IMR-90 (cell line): ENCODE data around the gene MDM1. TPM values are rescaled to one million over a fixed set of nuclear protein-coding genes. Genes with fewer than 3 reads are reported as not detected.

Source experiments
- ATAC-seq: fragments of 200-7000 bp; cut with Tn5 transposase; 2 replicates; pipeline ENCODE4 v1.9.1; 2020; ENCODE audit warnings: low read depth, mild to moderate bottlenecking, moderate library complexity
- BruUV-seq: library from RNA; stranded (reverse); fragments of 400-500 nt; replicated peaks from 2 replicates; lab custom pipeline; 2021; lab: Mats Ljungman, UMichigan
- CTCF ChIA-PET: fragments of 300-600 bp; formaldehyde crosslinking; extraction: SDS; loops from one replicate; lab custom pipeline; 2021; ENCODE audit warnings: antibody characterized with exemption; lab: Yijun Ruan, JAX
- POLR2A ChIA-PET: fragments of 300-600 bp; sonication (Branson Sonifier 250); formaldehyde crosslinking; loops from one replicate; lab custom pipeline; 2022; ENCODE audit warnings: antibody characterized with exemption; ENCODE audit not compliant: unreplicated experiment; lab: Charles Lee
- DNase-seq: peaks from one replicate; pipeline ENCODE4 v3.0.0; 2013
- H2AFZ ChIP-seq: replicated peaks from 2 replicates; pipeline ENCODE3; 2013; ENCODE audit warnings: low read length, mild to moderate bottlenecking; ENCODE audit not compliant: poor library complexity
- H2AK5ac ChIP-seq: 2 replicates; pipeline ENCODE4 v1.6.1; 2013; ENCODE audit warnings: low read depth, low read length, inconsistent platforms
- H2AK9ac ChIP-seq: replicated peaks from 2 replicates; pipeline ENCODE3; 2013; ENCODE audit warnings: mild to moderate bottlenecking, low read depth, low read length, moderate library complexity; ENCODE audit not compliant: poor library complexity
- H2BK120ac ChIP-seq: 2 replicates; pipeline ENCODE4 v1.6.1; 2013; ENCODE audit warnings: low read depth, low read length, inconsistent platforms
- H2BK15ac ChIP-seq: 3 replicates; pipeline ENCODE4 v1.6.1; 2013; ENCODE audit warnings: low read depth, low read length, inconsistent platforms
- H2BK20ac ChIP-seq: 2 replicates; pipeline ENCODE4 v1.6.1; 2013; ENCODE audit warnings: low read depth, mild to moderate bottlenecking, inconsistent platforms, low read length, moderate library complexity
- H2BK5ac ChIP-seq: 2 replicates; pipeline ENCODE4 v1.6.1; 2013; ENCODE audit warnings: mild to moderate bottlenecking, low read depth, low read length, inconsistent platforms; ENCODE audit not compliant: poor library complexity, severe bottlenecking
- H3K14ac ChIP-seq: replicated peaks from 2 replicates; pipeline ENCODE4 v1.6.1; 2013; ENCODE audit warnings: low read depth, low read length, inconsistent platforms
- H3K18ac ChIP-seq: 2 replicates; pipeline ENCODE4 v1.6.1; 2013; ENCODE audit warnings: low read depth, low read length, control low read depth
- H3K23ac ChIP-seq: 2 replicates; pipeline ENCODE4 v1.6.1; 2013; ENCODE audit warnings: low read depth, low read length, inconsistent platforms
- H3K27ac ChIP-seq: 2 replicates; pipeline ENCODE4 v1.5.1; 2013; ENCODE audit warnings: mild to moderate bottlenecking, control low read depth, low read length; ENCODE audit not compliant: insufficient read depth
- H3K27me3 ChIP-seq: 2 replicates; pipeline ENCODE4 v1.6.1; 2013; ENCODE audit warnings: low read length; ENCODE audit not compliant: control insufficient read depth, insufficient read depth
- H3K36me3 ChIP-seq: 2 replicates; pipeline ENCODE4 v1.6.1; 2013; ENCODE audit warnings: low read length, mixed read lengths; ENCODE audit not compliant: control insufficient read depth, insufficient read depth
- H3K4ac ChIP-seq: 2 replicates; pipeline ENCODE4 v1.6.1; 2013; ENCODE audit warnings: low read depth, low read length, inconsistent platforms
- H3K4me1 ChIP-seq: 2 replicates; pipeline ENCODE4 v1.6.1; 2013; ENCODE audit warnings: low read length, mixed read lengths; ENCODE audit not compliant: control insufficient read depth, insufficient read depth
- H3K4me2 ChIP-seq: 2 replicates; pipeline ENCODE4 v1.6.1; 2013; ENCODE audit warnings: low read depth, mild to moderate bottlenecking, control low read depth, low read length, moderate library complexity
- H3K4me3 ChIP-seq: 2 replicates; pipeline ENCODE4 v1.5.1; 2013; ENCODE audit warnings: low read depth, mild to moderate bottlenecking, control low read depth, low read length, moderate library complexity; ENCODE audit not compliant: insufficient read depth
- H3K56ac ChIP-seq: 2 replicates; pipeline ENCODE4 v1.6.1; 2013; ENCODE audit warnings: low read length, inconsistent platforms; ENCODE audit not compliant: insufficient read depth; ENCODE audit errors: extremely low read depth
- H3K79me1 ChIP-seq, 2 experiments: 2 replicates each; pipeline ENCODE4 v1.6.1; 2013; ENCODE audit warnings: low read length in 2 of 2, inconsistent platforms in 1 of 2, low read depth in 1 of 2
- H3K9ac ChIP-seq: 2 replicates; pipeline ENCODE4 v1.6.1; 2013; ENCODE audit warnings: low read depth, low read length, control low read depth
- H3K9me1 ChIP-seq: 2 replicates; pipeline ENCODE4 v1.6.1; 2013; ENCODE audit warnings: low read length, inconsistent platforms; ENCODE audit not compliant: insufficient read depth
- H3K9me3 ChIP-seq: 2 replicates; pipeline ENCODE4 v1.6.1; 2013; ENCODE audit warnings: low read length; ENCODE audit not compliant: control insufficient read depth, insufficient read depth
- H4K20me1 ChIP-seq: 2 replicates; pipeline ENCODE4 v1.6.1; 2013; ENCODE audit warnings: low read length, inconsistent platforms; ENCODE audit not compliant: insufficient read depth
- H4K5ac ChIP-seq: 2 replicates; pipeline ENCODE4 v1.6.1; 2013; ENCODE audit warnings: mild to moderate bottlenecking, low read depth, low read length, control low read depth
- H4K8ac ChIP-seq, 2 experiments: 2 replicates each; pipeline ENCODE4 v1.6.1; 2013; ENCODE audit warnings: low read depth in 2 of 2, low read length in 2 of 2, control low read depth in 1 of 2, inconsistent platforms in 1 of 2
- H4K91ac ChIP-seq: 2 replicates; pipeline ENCODE4 v1.6.1; 2013; ENCODE audit warnings: low read depth, low read length, inconsistent platforms; ENCODE audit not compliant: insufficient read depth
- BHLHE40 ChIP-seq: fragments of 150-350 bp; IDR thresholded peaks from 2 replicates; pipeline ENCODE4 v1.6.1; 2016; ENCODE audit warnings: mild to moderate bottlenecking, low read depth, low read length
- CHD1 ChIP-seq: IDR thresholded peaks from 2 replicates; pipeline ENCODE4 v1.6.1; 2012; ENCODE audit warnings: low read depth, low read length, improper control_type of control experiment
- CTCF ChIP-seq: conservative IDR thresholded peaks from 2 replicates; pipeline ENCODE4 v1.5.1; 2012; ENCODE audit warnings: mild to moderate bottlenecking, low read depth, low read length, improper control_type of control experiment
- FOS ChIP-seq: fragments of 150-350 bp; IDR thresholded peaks from 2 replicates; pipeline ENCODE4 v1.6.1; 2016; ENCODE audit warnings: low read depth, low read length
- MAFK ChIP-seq: IDR thresholded peaks from 2 replicates; pipeline ENCODE4 v1.6.1; 2012; ENCODE audit warnings: low read depth, low read length, improper control_type of control experiment
- MAZ ChIP-seq: IDR thresholded peaks from 2 replicates; pipeline ENCODE4 v1.6.1; 2012; ENCODE audit warnings: low read depth, mild to moderate bottlenecking, low read length, improper control_type of control experiment, moderate library complexity, borderline replicate concordance
- MXI1 ChIP-seq: IDR thresholded peaks from 2 replicates; pipeline ENCODE4 v1.6.1; 2012; ENCODE audit warnings: low read depth, mild to moderate bottlenecking, low read length, moderate library complexity, borderline replicate concordance
- NFE2L2 ChIP-seq: fragments of 150-350 bp; IDR thresholded peaks from 2 replicates; pipeline ENCODE4 v1.6.1; 2016; ENCODE audit warnings: low read depth, mild to moderate bottlenecking, low read length
- POLR2A ChIP-seq: IDR thresholded peaks from 2 replicates; pipeline ENCODE4 v1.6.1; 2012; ENCODE audit warnings: mild to moderate bottlenecking, low read depth, low read length
- RAD21 ChIP-seq: IDR thresholded peaks from 2 replicates; pipeline ENCODE4 v1.6.1; 2012; ENCODE audit warnings: low read length, improper control_type of control experiment
- RFX5 ChIP-seq: IDR thresholded peaks from 2 replicates; pipeline ENCODE4 v1.8.0; 2012; ENCODE audit warnings: low read depth, mild to moderate bottlenecking, low read length, moderate library complexity
- SMC3 ChIP-seq: fragments of 150-350 bp; IDR thresholded peaks from 2 replicates; pipeline ENCODE4 v1.6.1; 2016; ENCODE audit warnings: low read depth, mild to moderate bottlenecking, antibody characterized with exemption, low read length, moderate library complexity
- USF2 ChIP-seq: fragments of 150-350 bp; IDR thresholded peaks from 2 replicates; pipeline ENCODE4 v1.6.1; 2017; ENCODE audit warnings: mild to moderate bottlenecking, antibody characterized with exemption, low read length, low read depth
- WGBS, 2 experiments: methylation state at CpG; one replicate each; pipeline versions ENCODE4 v1.1.5 to v1.1.7; 2013; ENCODE audit warnings: missing lambda C conversion rate in 2 of 2; ENCODE audit not compliant: insufficient read length in 1 of 2; ENCODE audit errors: extremely low coverage in 2 of 2; 5-methylcytosine and 5-hydroxymethylcytosine counted together
- dilution Hi-C: fragments of 300-500 bp; cut with HindIII; formaldehyde crosslinking; loops from one replicate; pipeline ENCODE4 v1.14.3; 2018; ENCODE audit warnings: low sequenced_read_pairs; ENCODE audit not compliant: unreplicated experiment
- in situ Hi-C: fragments of 300-500 bp; cut with MboI; formaldehyde crosslinking; loops from 3 replicates; pipeline ENCODE4 v1.14.3; 2019; ENCODE audit warnings: low sequenced_read_pairs, inconsistent platforms, mixed read lengths
- intact Hi-C: fragments of 100-400 bp; cut with micrococcal nuclease; formaldehyde crosslinking; loops from 2 replicates; pipeline ENCODE4 v1.10.0; 2022
- polyA plus RNA-seq, 3 experiments: library from polyadenylated mRNA; depleted of rRNA; stranded (reverse); fragments of >200 nt; gene quantifications; 2 replicates each; pipeline ENCODE4 v1.2.3, GENCODE V29; 2012; ENCODE audit warnings: low replicate concordance in 1 of 3
- total RNA-seq: library from RNA; depleted of rRNA; stranded (reverse); fragments of >200 nt; gene quantifications from 2 replicates; pipeline ENCODE4 v1.2.3, GENCODE V29; 2012

Gene MDM1
- total and polyA plus RNA-seq, 2 of the 4 experiments (the other 2 are of a cell fraction), result 5.6 to 5.7 TPM

- in situ Hi-C loops, result loop anchor here (10.0 to 25.0 kb wide), 2 partner anchors 240 to 322 kb away; partner anchors contain the start of gene NUP107
- H3K4ac ChIP-seq, result peak overlapping the region; percentile 92
- CTCF ChIA-PET, result interaction anchor here (0.6 to 0.8 kb wide), 2 partner anchors 142 to 337 kb away, joined by 3 to 4 read pairs; no protein-coding TSS in a partner anchor
- POLR2A ChIA-PET, result no interaction called here
- H3K9me3 ChIP-seq, result no peaks in the 10 kb centered on the region
- peak overlapping the region; percentile 91 for H4K5ac ChIP-seq
- H3K36me3 ChIP-seq, result no peaks in the 10 kb centered on the region
- peak overlapping the region; percentile 97 for H2BK5ac ChIP-seq
- H2BK120ac ChIP-seq, result peak overlapping the region; percentile 97
- intact Hi-C loops, result loop anchor here (1.0 kb wide), 1 partner anchor 245 kb away; the partner anchor contains the start of gene RAP1B
- WGBS, 2 experiments, result 12% methylated on average over 5 of the region's 26 CpGs; no CpG with 5 or more reads in 1 of the 2 experiments
- peak overlapping the region; percentile 100 for H2AFZ ChIP-seq
- H3K14ac ChIP-seq, result peak overlapping the region; percentile 91
- H4K91ac ChIP-seq, result peak overlapping the region; percentile 97
- H3K4me2 ChIP-seq, result peak overlapping the region; percentile 76
- peak overlapping the region; percentile 66 for H3K9ac ChIP-seq
- peak overlapping the region; percentile 86 for H3K18ac ChIP-seq
- H3K4me3 ChIP-seq, result peak overlapping the region; percentile 45
- peak overlapping the region; percentile 7 to 94; a peak in 3 of 4 replicates for H4K8ac ChIP-seq
- H3K23ac ChIP-seq, result peak overlapping the region; percentile 95
- peak; percentile 98 for DNase-seq
- H2AK5ac ChIP-seq, result peak overlapping the region; percentile 52; the same call in 1 of the 2 replicates
- H2AK9ac ChIP-seq, result peak overlapping the region; percentile 86
- dilution Hi-C loops, result no loop called here
- peak; percentile 97 for ATAC-seq
- peak overlapping the region; percentile 79; the same call in 2 of the 3 replicates for H2BK15ac ChIP-seq
- H3K27ac ChIP-seq, result peak overlapping the region; percentile 92
- 0 out of 4 replicates have a peak, but pooled peaks cover 0 to 11% of the 10 kb centered on the region in 2 experiments for H3K79me1 ChIP-seq
- H3K27me3 ChIP-seq, result no peaks in the 10 kb centered on the region
- H2BK20ac ChIP-seq, result peak overlapping the region; percentile 86
- peaks cover 17% of the 10 kb centered on the region for H3K9me1 ChIP-seq
- H3K4me1 ChIP-seq, result peaks cover 8% of the 10 kb centered on the region
- no peaks in the 10 kb centered on the region; the same call in 1 of the 2 replicates for H4K20me1 ChIP-seq
- no TSS peak for BruUV-seq
- peak overlapping the region; percentile 58 for H3K56ac ChIP-seq
- no peak for TF ChIP-seq MXI1
- TF ChIP-seq CHD1, result no peak
- TF ChIP-seq RFX5, result no peak
- peak; percentile 39 for TF ChIP-seq RAD21
- no peak for TF ChIP-seq SMC3
- no peak for TF ChIP-seq NFE2L2
- TF ChIP-seq MAZ, result peak; percentile 54
- 0 out of 2 replicates have a peak, but pooled peaks have one; percentile 9 for TF ChIP-seq USF2
- TF ChIP-seq CTCF, result no peak
- peak; percentile 33; the same call in 1 of the 2 replicates for TF ChIP-seq FOS
- TF ChIP-seq POLR2A, result no peak; the same call in none of the 2 replicates
- TF ChIP-seq MAFK, result no peak
- peak; percentile 20 for TF ChIP-seq BHLHE40
Observed at GRCh38 chr12:68364893-68365725, 32.9 kb upstream of the MDM1 start.
